ENCODE data around the gene OR8J3.
"Not testable (repeated sequence)": the region's sequence is repeated elsewhere in the genome, so short reads cannot be mapped to it uniquely, and the experiment has no call there.

Gene OR8J3

GRCh38 chr11:56160217-56160616 is 20.2 kb upstream of the OR8J3 start, which contains the start of gene OR8K5:
TSS of gene OR8K5 (minus strand) at chr11:56160317. CDS start at chr11:56160317, 0 bp downstream.
- no peak for TF ChIP-seq CTCF (IDR thresholded peaks at IDR 0.05; ENCODE audit: borderline replicate concordance, control extremely low read depth, extremely low read depth, insufficient read depth, missing control alignments)
- DNase-seq (ENCODE audit: low spot score), result no peak
- in situ Hi-C loops (cut with MboI; ENCODE audit: low sequenced_read_pairs, unreplicated experiment), result no loop called here

DNA sequence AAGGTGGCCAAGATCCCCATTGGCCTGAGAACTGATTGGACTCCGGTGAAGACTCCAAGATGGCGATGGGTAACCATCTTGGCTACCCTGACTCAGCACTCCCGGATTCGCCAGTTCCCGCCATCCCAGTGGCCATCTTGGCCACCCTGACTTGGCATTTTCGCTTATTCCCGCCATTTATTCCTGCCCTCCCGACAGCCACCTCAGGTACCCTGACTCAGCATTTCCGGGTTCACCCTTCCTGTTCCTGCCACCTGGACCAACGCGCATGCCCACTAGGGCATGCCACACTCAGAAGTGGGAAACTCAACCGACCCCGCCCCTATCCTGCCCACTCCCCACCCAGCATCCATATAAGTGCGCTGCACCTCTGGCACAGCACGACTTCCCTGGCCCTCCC is 12.3 kb upstream of the OR8J3 start:
- TF ChIP-seq CTCF (IDR thresholded peaks at IDR 0.05; ENCODE audit: borderline replicate concordance, control extremely low read depth, extremely low read depth, insufficient read depth, missing control alignments), result no peak
- in situ Hi-C loops (cut with MboI; ENCODE audit: low sequenced_read_pairs, unreplicated experiment), result no loop called here
- no peak for DNase-seq (ENCODE audit: low spot score)

GRCh38 chr11:56151376-56151775 is 11.4 kb upstream of the OR8J3 start:
- TF ChIP-seq CTCF (IDR thresholded peaks at IDR 0.05; ENCODE audit: borderline replicate concordance, control extremely low read depth, extremely low read depth, insufficient read depth, missing control alignments), result no peak
- no peak for DNase-seq (ENCODE audit: low spot score)
- in situ Hi-C loops (cut with MboI; ENCODE audit: low sequenced_read_pairs, unreplicated experiment), result no loop called here

GRCh38 chr11:56143681-56144080 is 3.7 kb upstream of the OR8J3 start:
- in situ Hi-C loops (cut with MboI; ENCODE audit: low sequenced_read_pairs, unreplicated experiment); DNase-seq (ENCODE audit: low spot score): not testable (repeated sequence)

DNA sequence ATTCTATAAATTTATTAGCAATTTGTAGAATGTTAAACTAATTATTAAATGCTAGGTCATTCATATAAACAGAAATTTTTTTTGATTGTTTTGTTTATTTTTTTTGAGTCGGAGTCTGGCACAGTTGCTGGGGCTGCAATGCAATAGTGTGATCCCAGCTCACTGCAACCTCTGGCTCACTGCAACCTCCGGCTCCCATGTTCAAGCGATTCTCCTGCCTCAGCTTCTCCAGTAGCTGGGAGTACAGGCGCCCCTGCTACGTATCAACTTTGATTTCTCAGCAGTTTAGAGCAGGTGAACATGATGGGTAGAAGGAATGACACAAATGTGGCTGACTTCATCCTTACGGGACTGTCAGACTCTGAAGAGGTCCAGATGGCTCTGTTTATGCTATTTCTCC is 17.9 kb downstream of the OR8J3 start, which contains the start of gene OR8H3:
Gene OR8H3, plus strand, starts transcription at position 301 of the 400 bp plus-strand sequence. Its CDS starts 0 bp downstream, at position 301.
- TF ChIP-seq CTCF (IDR thresholded peaks at IDR 0.05; ENCODE audit: borderline replicate concordance, control extremely low read depth, extremely low read depth, insufficient read depth, missing control alignments), result no peak
- in situ Hi-C loops (cut with MboI; ENCODE audit: low sequenced_read_pairs, unreplicated experiment), result no loop called here
- no peak for DNase-seq (ENCODE audit: low spot score)

- DNase-seq (ENCODE audit: low spot score), result no peak
Observed at GRCh38 chr11:56103210-56103737, 36.7 kb downstream of the OR8J3 start, which contains the start of gene OR8H2. TSS of gene OR8H2 (plus strand) at chr11:56103687. CDS start at chr11:56105043, 1,356 bp downstream.

More at GRCh38 chr11:56103210-56103737, 36.7 kb downstream of the OR8J3 start, which contains the start of gene OR8H2:
- no peak for TF ChIP-seq CTCF (IDR thresholded peaks at IDR 0.05; ENCODE audit: borderline replicate concordance, control extremely low read depth, extremely low read depth, insufficient read depth, missing control alignments)
- in situ Hi-C loops (cut with MboI; ENCODE audit: low sequenced_read_pairs, unreplicated experiment), result no loop called here

Measured in GM13976 (cell line).